GM21717 (cell line): Measurements from ENCODE around the gene TVP23B.
"Not testable (repeated sequence)": the region's sequence is repeated elsewhere in the genome, so short reads cannot be mapped to it uniquely, and the experiment has no call there.

Experiments
- ATAC-seq: cut with Tn5 transposase; IDR thresholded peaks from one replicate; pipeline ENCODE4 v1.9.1; 2021; ENCODE audit warnings: mild to moderate bottlenecking, moderate library complexity; ENCODE audit not compliant: unreplicated experiment

TVP23B gene

GRCh38 chr17:18786890-18787289 lies 5.9 kb downstream of the TVP23B start:
- ATAC-seq = not testable (repeated sequence)

- ATAC-seq = not testable (repeated sequence)
These were observed 10.4 kb downstream of the TVP23B start for GRCh38 chr17:18791402-18791801.

GRCh38 chr17:18794841-18795240 lies 13.9 kb downstream of the TVP23B start:
- ATAC-seq = not testable (repeated sequence)

GRCh38 chr17:18796887-18797286 lies 15.9 kb downstream of the TVP23B start:
- not testable (repeated sequence) for ATAC-seq

- ATAC-seq = not testable (repeated sequence)
These were observed 22.7 kb downstream of the TVP23B start for GRCh38 chr17:18803458-18804245.

GRCh38 chr17:18815924-18816323 lies 34.9 kb downstream of the TVP23B start:
- ATAC-seq = not testable (repeated sequence)

- not testable (repeated sequence) for ATAC-seq
These were observed 35.7 kb downstream of the TVP23B start for GRCh38 chr17:18816489-18817371.

GRCh38 chr17:18821430-18821829 lies 40.4 kb downstream of the TVP23B start:
- not testable (repeated sequence) for ATAC-seq

- ATAC-seq = not testable (repeated sequence)
These were observed 46.6 kb downstream of the TVP23B start for GRCh38 chr17:18827613-18828012.

- no peak for ATAC-seq
These were observed 67.5 kb downstream of the TVP23B start for GRCh38 chr17:18848501-18848900.

GRCh38 chr17:18850679-18851078 lies 69.7 kb downstream of the TVP23B start:
- ATAC-seq = no peak

GRCh38 chr17:18851201-18851600 lies 70.2 kb downstream of the TVP23B start:
- no peak for ATAC-seq

GRCh38 chr17:18854956-18855355 lies 74.0 kb downstream of the TVP23B start:
- no peak for ATAC-seq

GRCh38 chr17:18855831-18856569 lies 75.0 kb downstream of the TVP23B start:
- ATAC-seq = peak; percentile 63
